ENCODE measurements around the gene PRR23A.
"Not testable (repeated sequence)": the region's sequence is repeated elsewhere in the genome, so short reads cannot be mapped to it uniquely, and the experiment has no call there.

Gene PRR23A

GRCh38 chr3:139006051-139006716, at the start of gene PRR23A:
Gene PRR23A (minus strand): TSS chr3:139006268. CDS start chr3:139006268, 0 bp downstream.
- no peak for DNase-seq

- no peak for DNase-seq
Observed at GRCh38 chr3:139052802-139053600, 46.9 kb upstream of the PRR23A start.

GRCh38 chr3:139044366-139045210, 38.5 kb upstream of the PRR23A start, which contains the start of gene PRR23C:
Gene PRR23C (minus strand): TSS chr3:139044892. CDS start chr3:139044620, 272 bp downstream.
- DNase-seq: no peak

GRCh38 chr3:139043554-139044365, 37.7 kb upstream of the PRR23A start:
- no peak for DNase-seq

- DNase-seq: no peak
Observed at GRCh38 chr3:139037478-139037877, 31.4 kb upstream of the PRR23A start.

- DNase-seq: no peak
Observed at GRCh38 chr3:139032326-139033002, 26.4 kb upstream of the PRR23A start.

GRCh38 chr3:139030576-139030975, 24.5 kb upstream of the PRR23A start:
- not testable (repeated sequence) for DNase-seq

- no peak for DNase-seq
Observed at GRCh38 chr3:139024968-139025367, 18.9 kb upstream of the PRR23A start.

GRCh38 chr3:139020868-139021234, 14.8 kb upstream of the PRR23A start, which contains the start of gene PRR23B:
Gene PRR23B (minus strand): TSS chr3:139020926. CDS start chr3:139020661, 265 bp downstream.
- no peak for DNase-seq

- no peak for DNase-seq
Observed at GRCh38 chr3:139020036-139020867, 14.2 kb upstream of the PRR23A start.

GRCh38 chr3:139016430-139017048, 10.5 kb upstream of the PRR23A start:
- no peak for DNase-seq

GRCh38 chr3:139005356-139005993, 593 bp downstream of the PRR23A start:
- no peak for DNase-seq

- DNase-seq: no peak
Observed at GRCh38 chr3:138995706-138996105, 10.4 kb downstream of the PRR23A start.

GRCh38 chr3:138987181-138987580, 18.9 kb downstream of the PRR23A start:
- DNase-seq: no peak

- no peak for DNase-seq
Observed at GRCh38 chr3:138985932-138986331, 20.1 kb downstream of the PRR23A start.

GRCh38 chr3:138984816-138985215, 21.3 kb downstream of the PRR23A start:
- no peak for DNase-seq

GRCh38 chr3:138976047-138976446, 30.0 kb downstream of the PRR23A start:
- no peak for DNase-seq

GRCh38 chr3:138975351-138975750, 30.7 kb downstream of the PRR23A start:
- DNase-seq: no peak

- DNase-seq: no peak
Observed at GRCh38 chr3:138974462-138974861, 31.6 kb downstream of the PRR23A start.

- DNase-seq: no peak
Observed at GRCh38 chr3:138972941-138973340, 33.1 kb downstream of the PRR23A start.
